GM12878 (cell line): ENCODE results near the gene INHBB.

Source experiments
- SIN3A ChIP-seq: IDR thresholded peaks from 2 replicates; pipeline ENCODE4 v1.6.1; 2012; ENCODE audit warnings: low read depth, low read length, improper control_type of control experiment
- TF ChIP-seq, protein P1 (sequence below), 3 experiments: IDR thresholded peaks in 2 of 3; conservative IDR thresholded peaks in 1 of 3; 2 replicates each; pipeline ENCODE4 v1.5.1; 2011; ENCODE audit warnings: low read depth in 3 of 3, low read length in 3 of 3, mild to moderate bottlenecking in 3 of 3, control low read depth in 2 of 3, moderate library complexity in 2 of 3, inconsistent platforms in 1 of 3, mixed read lengths in 1 of 3; ENCODE audit not compliant: control insufficient read depth in 2 of 3, insufficient read depth in 1 of 3; ENCODE audit errors: extremely low read depth in 1 of 3

DNA sequence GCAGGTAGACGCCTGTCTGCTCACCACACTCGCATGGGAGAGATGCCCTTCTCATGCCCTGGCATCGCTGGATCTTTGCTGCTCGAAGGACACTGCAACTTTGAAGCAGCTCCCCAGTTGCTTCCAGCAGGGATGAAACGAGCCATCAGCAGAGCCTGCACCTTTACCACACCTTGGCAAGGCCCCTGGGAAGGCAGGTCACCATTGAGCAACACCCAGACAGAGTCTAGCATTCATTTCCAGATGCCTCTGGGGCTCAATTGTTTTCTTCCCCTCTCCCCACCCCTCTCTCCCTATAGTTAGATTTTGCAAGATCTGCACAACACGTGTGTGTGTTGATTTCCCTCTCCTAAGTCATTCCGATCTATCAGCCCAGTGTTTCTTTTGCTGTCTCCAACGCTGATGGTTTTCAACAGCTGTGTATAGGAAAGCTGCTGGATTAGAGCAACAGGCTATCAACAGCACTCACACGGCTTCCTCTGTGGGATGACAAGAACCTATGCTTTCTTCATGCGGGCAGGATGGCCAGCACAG lies 25.6 kb upstream of the INHBB start:
- no peak for TF ChIP-seq SIN3A
- TF ChIP-seq, protein P1, sequence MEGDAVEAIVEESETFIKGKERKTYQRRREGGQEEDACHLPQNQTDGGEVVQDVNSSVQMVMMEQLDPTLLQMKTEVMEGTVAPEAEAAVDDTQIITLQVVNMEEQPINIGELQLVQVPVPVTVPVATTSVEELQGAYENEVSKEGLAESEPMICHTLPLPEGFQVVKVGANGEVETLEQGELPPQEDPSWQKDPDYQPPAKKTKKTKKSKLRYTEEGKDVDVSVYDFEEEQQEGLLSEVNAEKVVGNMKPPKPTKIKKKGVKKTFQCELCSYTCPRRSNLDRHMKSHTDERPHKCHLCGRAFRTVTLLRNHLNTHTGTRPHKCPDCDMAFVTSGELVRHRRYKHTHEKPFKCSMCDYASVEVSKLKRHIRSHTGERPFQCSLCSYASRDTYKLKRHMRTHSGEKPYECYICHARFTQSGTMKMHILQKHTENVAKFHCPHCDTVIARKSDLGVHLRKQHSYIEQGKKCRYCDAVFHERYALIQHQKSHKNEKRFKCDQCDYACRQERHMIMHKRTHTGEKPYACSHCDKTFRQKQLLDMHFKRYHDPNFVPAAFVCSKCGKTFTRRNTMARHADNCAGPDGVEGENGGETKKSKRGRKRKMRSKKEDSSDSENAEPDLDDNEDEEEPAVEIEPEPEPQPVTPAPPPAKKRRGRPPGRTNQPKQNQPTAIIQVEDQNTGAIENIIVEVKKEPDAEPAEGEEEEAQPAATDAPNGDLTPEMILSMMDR (IDR thresholded peaks at IDR 0.05 in 2 of 3, conservative IDR thresholded peaks at IDR 0.05 in 1 of 3; ENCODE audit: control insufficient read depth in 2 of 3, extremely low read depth in 1 of 3, insufficient read depth in 1 of 3, low read depth in 3 of 3, low read length in 3 of 3) = no peak
